Mesodermal cell (in vitro differentiated cells): Measurements from ENCODE around the gene TRPM2.

Experiments used
- H3K27ac ChIP-seq: 2 replicates; pipeline ENCODE4 v1.7.0; 2013; ENCODE audit warnings: mild to moderate bottlenecking, low read depth, low read length, moderate library complexity; ENCODE audit not compliant: severe bottlenecking
- H3K36me3 ChIP-seq: 2 replicates; pipeline ENCODE4 v1.7.1; 2013; ENCODE audit warnings: mild to moderate bottlenecking, low read length, moderate library complexity; ENCODE audit not compliant: control insufficient read depth, insufficient read depth
- H3K4me1 ChIP-seq: one replicate; pipeline ENCODE4 v1.7.1; 2013; ENCODE audit warnings: mild to moderate bottlenecking, low read length; ENCODE audit not compliant: insufficient read depth, control insufficient read depth, poor library complexity, severe bottlenecking
- H3K4me3 ChIP-seq: 2 replicates; pipeline ENCODE4 v1.7.0; 2013; ENCODE audit warnings: low read length, control low read depth, mild to moderate bottlenecking; ENCODE audit not compliant: insufficient read depth, poor library complexity, severe bottlenecking; ENCODE audit errors: extremely low read depth
- H3K9me3 ChIP-seq: 2 replicates; pipeline ENCODE4 v1.7.1; 2013; ENCODE audit warnings: mild to moderate bottlenecking, low read length, moderate library complexity; ENCODE audit not compliant: control insufficient read depth
- WGBS, 2 experiments: methylation state at CpG; one replicate each; pipeline ENCODE4 v1.1.5; 2013; ENCODE audit warnings: missing lambda C conversion rate in 2 of 2; ENCODE audit not compliant: insufficient coverage in 2 of 2; 5-methylcytosine and 5-hydroxymethylcytosine counted together

TRPM2 gene

DNA sequence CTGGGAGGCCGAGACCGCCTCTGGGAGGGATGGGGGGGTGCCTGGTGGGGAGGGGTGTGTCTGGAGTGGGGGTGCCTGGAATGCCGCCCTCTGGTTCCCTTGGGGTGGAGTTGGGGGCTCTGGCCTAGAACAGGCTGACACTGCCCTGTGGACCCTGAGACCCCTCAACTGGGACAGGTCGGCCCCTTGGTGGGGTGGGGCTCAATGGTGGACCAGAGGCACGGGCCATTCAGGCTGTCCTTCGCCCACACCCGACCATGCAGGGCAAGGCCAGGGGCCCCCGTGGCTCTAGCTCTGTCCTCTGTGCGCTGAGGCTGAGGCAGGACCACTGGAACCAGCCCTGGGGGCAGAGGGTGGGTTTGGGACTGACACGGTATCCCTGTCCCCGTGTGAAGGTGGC, 38.9 kb upstream of the TRPM2 start:
- 89 to 91% methylated on average over 9 to 11 of the region's 11 CpGs for WGBS, 2 experiments
- Histone ChIP-seq H3K36me3 (peaks cover 39% of the 10 kb centered on the region), H3K4me3 (no peak overlapping the region), H3K9me3 (no peaks in the 10 kb centered on the region), H3K4me1 (no peaks in the 10 kb centered on the region), H3K27ac (no peak overlapping the region)

DNA sequence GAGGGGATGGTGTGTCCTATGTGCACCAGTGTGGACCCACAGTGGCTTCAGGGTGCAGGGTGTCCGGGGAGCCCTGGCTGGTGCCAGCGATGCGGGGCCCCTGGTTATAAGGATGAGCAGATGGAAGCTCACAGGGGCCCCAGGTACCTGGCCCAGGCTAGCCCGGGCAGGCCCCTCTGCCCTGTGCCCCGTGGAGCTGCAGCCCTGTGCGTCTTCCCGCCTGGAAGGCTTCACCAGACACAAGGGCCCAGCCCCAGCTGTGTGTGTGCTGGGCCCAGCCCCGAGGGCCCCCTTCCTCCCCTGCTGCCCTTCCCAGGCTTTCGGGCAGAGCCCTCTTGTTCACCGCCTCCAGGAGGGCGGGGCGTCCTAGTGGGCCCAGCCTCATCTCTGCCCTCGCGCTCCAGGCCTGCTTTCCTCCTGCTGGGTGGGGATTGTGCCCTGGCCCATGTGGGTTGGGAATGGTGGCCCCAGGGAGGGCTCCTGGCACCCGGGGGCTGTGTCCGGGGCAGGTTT, 37.7 kb upstream of the TRPM2 start:
- no peaks in the 10 kb centered on the region for H3K4me1 ChIP-seq
- H3K27ac ChIP-seq: no peak overlapping the region
- H3K4me3 ChIP-seq: no peak overlapping the region
- no peaks in the 10 kb centered on the region for H3K9me3 ChIP-seq
- 92 to 97% methylated on average over 11 to 16 of the region's 16 CpGs for whole genome bisulfite sequencing, 2 experiments
- H3K36me3 ChIP-seq: peaks cover 38% of the 10 kb centered on the region

GRCh38 chr21:44316277-44316900, 37.0 kb upstream of the TRPM2 start:
- no peak overlapping the region for H3K4me3 ChIP-seq
- no peaks in the 10 kb centered on the region for H3K9me3 ChIP-seq
- 97 to 98% methylated on average over 22 to 27 of the region's 27 CpGs for WGBS, 2 experiments
- H3K4me1 ChIP-seq: no peaks in the 10 kb centered on the region
- peaks cover 33% of the 10 kb centered on the region for H3K36me3 ChIP-seq
- no peak overlapping the region for H3K27ac ChIP-seq

GRCh38 chr21:44317241-44317782, 36.1 kb upstream of the TRPM2 start:
- 94 to 96% methylated on average over 16 to 17 of the region's 19 CpGs for WGBS, 2 experiments
- Histone ChIP-seq H3K4me1 (no peaks in the 10 kb centered on the region), H3K27ac (no peak overlapping the region), H3K4me3 (no peak overlapping the region), H3K9me3 (no peaks in the 10 kb centered on the region), H3K36me3 (peaks cover 25% of the 10 kb centered on the region)

DNA sequence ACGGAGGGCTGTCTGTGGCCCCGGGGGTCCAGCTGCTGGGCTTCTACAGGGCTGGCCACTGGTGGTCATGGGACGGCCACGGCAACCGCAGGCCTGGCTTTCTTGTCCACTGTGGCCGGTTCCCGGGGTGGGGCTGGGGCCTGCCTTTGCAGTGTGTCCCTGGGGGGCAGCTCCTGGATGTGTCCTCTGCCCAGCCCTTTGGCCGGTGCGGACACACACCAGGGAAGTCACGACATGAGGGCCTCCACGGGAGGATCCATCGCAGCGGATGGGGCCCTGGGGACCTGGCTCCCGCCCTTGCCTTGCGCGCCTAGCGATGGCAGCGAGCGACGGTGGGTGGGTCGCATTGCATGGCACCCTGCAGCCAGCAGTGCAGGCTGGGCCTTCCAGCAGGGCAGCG, 35.5 kb upstream of the TRPM2 start:
- peaks cover 25% of the 10 kb centered on the region for H3K36me3 ChIP-seq
- no peak overlapping the region for H3K4me3 ChIP-seq
- WGBS, 2 experiments: 96 to 98% methylated on average over 22 of the region's 22 CpGs
- H3K9me3 ChIP-seq: no peaks in the 10 kb centered on the region
- no peaks in the 10 kb centered on the region for H3K4me1 ChIP-seq
- no peak overlapping the region for H3K27ac ChIP-seq

GRCh38 chr21:44318489-44319285, 34.7 kb upstream of the TRPM2 start:
- WGBS, 2 experiments: 95 to 97% methylated on average over 22 to 25 of the region's 25 CpGs
- H3K4me3 ChIP-seq: no peak overlapping the region
- H3K27ac ChIP-seq: no peak overlapping the region
- peaks cover 18% of the 10 kb centered on the region for H3K36me3 ChIP-seq
- H3K9me3 ChIP-seq: no peaks in the 10 kb centered on the region
- H3K4me1 ChIP-seq: no peaks in the 10 kb centered on the region

DNA sequence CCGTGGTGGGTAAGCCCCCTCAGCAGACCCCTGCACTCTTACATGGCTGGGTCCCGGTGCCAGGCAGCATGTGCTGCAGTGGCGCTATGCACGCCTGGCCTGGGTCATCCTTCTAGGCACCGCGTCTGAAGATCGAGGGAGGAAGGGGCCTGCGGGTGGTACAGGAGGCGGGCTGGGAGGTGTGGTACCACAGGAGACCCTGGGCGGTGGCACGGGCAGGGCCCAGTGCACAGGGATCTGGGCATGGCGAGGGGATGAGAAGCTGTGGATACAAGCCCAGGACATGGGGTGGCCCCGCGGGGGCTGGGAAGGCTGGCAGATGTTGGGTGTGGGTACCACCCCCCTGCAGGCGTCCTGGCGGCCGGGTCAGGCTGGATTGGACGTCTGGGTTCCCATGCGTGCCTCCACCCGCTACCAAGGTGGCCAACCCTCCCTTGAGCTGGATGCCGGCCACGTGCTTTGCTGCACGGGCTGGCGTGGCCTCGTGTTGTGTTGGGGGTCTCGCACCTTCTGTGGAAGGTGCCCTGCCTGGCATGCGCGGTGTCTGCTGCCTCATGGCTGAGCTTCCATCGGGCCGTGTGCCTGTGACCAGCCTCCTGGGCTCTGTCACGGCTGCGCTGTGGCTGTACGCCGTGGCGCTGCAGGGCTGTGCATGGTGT, 33.9 kb upstream of the TRPM2 start:
- Histone ChIP-seq H3K4me3 (no peak overlapping the region), H3K9me3 (no peaks in the 10 kb centered on the region), H3K27ac (no peak overlapping the region), H3K36me3 (peaks cover 22% of the 10 kb centered on the region), H3K4me1 (no peaks in the 10 kb centered on the region)
- WGBS, 2 experiments: 94 to 96% methylated on average over 22 to 35 of the region's 35 CpGs

DNA sequence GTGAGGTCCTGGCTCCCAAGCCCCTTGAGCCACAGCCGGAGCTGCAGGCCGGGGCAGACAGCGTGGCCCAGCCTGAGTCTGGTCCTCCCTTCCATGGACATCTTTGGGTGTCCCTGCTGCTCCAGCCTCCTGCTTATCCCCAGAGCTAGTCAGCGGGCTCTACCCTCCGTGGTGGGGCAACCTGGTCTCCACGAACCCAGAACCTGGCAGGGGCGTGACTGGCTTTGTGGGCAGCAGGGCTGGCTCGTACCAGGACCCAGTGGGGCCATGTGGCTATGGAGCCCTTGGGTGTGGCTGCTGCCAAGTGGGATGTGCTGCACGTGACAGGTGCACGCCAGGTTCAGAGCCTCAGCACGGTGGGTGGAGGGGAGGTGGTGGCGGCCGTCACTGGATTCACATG, 32.6 kb upstream of the TRPM2 start:
- Histone ChIP-seq H3K9me3 (no peaks in the 10 kb centered on the region), H3K4me3 (no peak overlapping the region), H3K36me3 (peaks cover 23% of the 10 kb centered on the region), H3K4me1 (no peaks in the 10 kb centered on the region), H3K27ac (no peak overlapping the region)
- 97 to 98% methylated on average over 10 to 13 of the region's 13 CpGs for WGBS, 2 experiments

- Histone ChIP-seq H3K4me3 (no peak overlapping the region), H3K4me1 (no peaks in the 10 kb centered on the region), H3K36me3 (peaks cover 16% of the 10 kb centered on the region), H3K9me3 (no peaks in the 10 kb centered on the region), H3K27ac (no peak overlapping the region)
- 93 to 97% methylated on average over 21 to 23 of the region's 23 CpGs for WGBS, 2 experiments
These were observed 31.5 kb upstream of the TRPM2 start for GRCh38 chr21:44321846-44322450.

DNA sequence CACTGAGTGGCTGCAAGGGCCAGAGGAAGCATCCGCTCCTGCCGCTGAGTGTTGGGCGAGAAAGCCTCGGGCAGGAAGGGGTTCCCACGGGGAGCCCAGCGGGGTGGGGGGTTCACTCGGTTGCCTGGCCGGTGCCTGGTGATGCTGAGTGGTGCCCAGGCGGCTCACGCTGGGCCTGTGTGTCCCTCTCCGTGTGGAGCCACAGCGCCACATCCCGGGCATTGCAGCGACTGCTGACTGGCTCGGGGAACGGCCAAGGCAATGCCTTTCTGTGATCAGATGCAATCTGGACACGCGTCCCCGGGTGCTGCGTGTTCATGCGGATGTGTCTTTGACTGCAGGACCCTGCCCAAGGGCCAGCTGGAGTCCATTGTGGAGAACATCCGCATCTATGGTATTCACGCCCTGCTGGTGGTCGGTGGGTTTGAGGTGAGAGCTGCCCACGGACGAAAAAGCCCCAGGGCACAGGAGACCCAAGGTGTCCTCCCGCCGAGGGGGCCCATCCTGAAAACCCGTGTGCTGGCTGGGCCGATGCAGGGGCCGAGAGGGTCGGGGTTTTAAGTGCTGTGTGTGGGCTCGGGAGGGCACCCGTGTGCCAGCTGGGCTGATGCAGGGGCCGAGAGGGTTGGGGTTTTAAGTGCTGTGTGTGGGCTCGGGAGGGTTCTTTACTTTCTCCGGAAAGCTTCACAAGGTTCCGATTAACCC, 30.6 kb upstream of the TRPM2 start:
- Histone ChIP-seq H3K27ac (no peak overlapping the region), H3K36me3 (peaks cover 14% of the 10 kb centered on the region), H3K4me1 (no peaks in the 10 kb centered on the region), H3K9me3 (no peaks in the 10 kb centered on the region), H3K4me3 (no peak overlapping the region)
- 95% methylated on average over 30 to 31 of the region's 38 CpGs for WGBS, 2 experiments
